Astrocyte of the spinal cord (primary cell): ENCODE results near the gene IFI35.

Experiments
- DNase-seq: peaks from one replicate; pipeline ENCODE4 v3.0.0; 2011; ENCODE audit warnings: low read depth, low spot score
- H3K4me3 ChIP-seq: 2 replicates; pipeline ENCODE4 v1.5.1; 2011; ENCODE audit warnings: low read depth, mild to moderate bottlenecking, low read length, moderate library complexity
- CTCF ChIP-seq: IDR thresholded peaks from 2 replicates; pipeline ENCODE4 v1.5.1; 2012; ENCODE audit warnings: low read depth, mild to moderate bottlenecking, low read length, inconsistent platforms
- in situ Hi-C: cut with HindIII; loops from 2 replicates; pipeline ENCODE4 v1.10.0; 2017; ENCODE audit warnings: low sequenced_read_pairs

IFI35 gene

GRCh38 chr17:43018932-43019331 is 12.3 kb downstream of the IFI35 start:
- H3K4me3 ChIP-seq = no peak overlapping the region
- no peak for DNase-seq
- no peak for TF ChIP-seq CTCF
- in situ Hi-C loops = no loop called here

GRCh38 chr17:43019418-43019817 is 12.8 kb downstream of the IFI35 start:
- in situ Hi-C loops = no loop called here
- TF ChIP-seq CTCF = no peak
- H3K4me3 ChIP-seq = peak overlapping the region; percentile 9
- no peak for DNase-seq

GRCh38 chr17:43020030-43020621 is 13.5 kb downstream of the IFI35 start:
- TF ChIP-seq CTCF = no peak
- in situ Hi-C loops = no loop called here
- no peak overlapping the region for H3K4me3 ChIP-seq
- no peak for DNase-seq

- peak overlapping the region; percentile 94 for H3K4me3 ChIP-seq
- peak; percentile 55 for DNase-seq
- TF ChIP-seq CTCF = no peak
- in situ Hi-C loops = no loop called here
These were observed 14.5 kb downstream of the IFI35 start for GRCh38 chr17:43020789-43021740.

GRCh38 chr17:43021741-43022512 is 15.3 kb downstream of the IFI35 start, which contains the start of gene VAT1:
TSS of gene VAT1 (minus strand) at chr17:43022385. CDS start at chr17:43022322, 63 bp downstream.
- H3K4me3 ChIP-seq = peak within 1 kb of the TSS; percentile 94
- no peak for TF ChIP-seq CTCF
- in situ Hi-C loops = no loop called here
- DNase-seq = peak; percentile 77
